ENCODE measurements around the gene RNF181.
"Not testable (repeated sequence)": the region's sequence is repeated elsewhere in the genome, so short reads cannot be mapped to it uniquely, and the experiment has no call there.

Gene RNF181

GRCh38 chr2:85582492-85582891, 13.1 kb upstream of the RNF181 start:
- Mint-ChIP-seq H3K4me1 (peaks cover 72% of the 10 kb centered on the region), H3K36me3 (peaks cover 36% of the 10 kb centered on the region), H3K9me3 (no peaks in the 10 kb centered on the region), H3K27ac (peak overlapping the region; percentile 76), H3K27me3 (no peaks in the 10 kb centered on the region), H3K4me3 (peak overlapping the region; percentile 20)
- CTCF ChIA-PET, result no interaction called here
- no peak for DNase-seq

GRCh38 chr2:85583667-85584353, 11.7 kb upstream of the RNF181 start:
- H3K36me3 Mint-ChIP-seq, result peaks cover 35% of the 10 kb centered on the region
- CTCF ChIA-PET, result interaction anchor here (1.0 kb wide), 1 partner anchor 53 kb away, joined by 3 read pairs; no protein-coding TSS in a partner anchor
- H3K4me1 Mint-ChIP-seq, result peaks cover 74% of the 10 kb centered on the region
- H3K27ac Mint-ChIP-seq, result peak overlapping the region; percentile 93
- no peaks in the 10 kb centered on the region for H3K27me3 Mint-ChIP-seq
- peak overlapping the region; percentile 85 for H3K4me3 Mint-ChIP-seq
- H3K9me3 Mint-ChIP-seq, result no peaks in the 10 kb centered on the region
- DNase-seq, result peak; percentile 68

GRCh38 chr2:85584354-85584856, 11.1 kb upstream of the RNF181 start, which contains the start of gene VAMP5:
VAMP5 (plus strand) TSS chr2:85584431; CDS start chr2:85584491, 60 bp downstream.
- H3K9me3 Mint-ChIP-seq, result no peaks in the 10 kb centered on the region
- peaks cover 72% of the 10 kb centered on the region for H3K4me1 Mint-ChIP-seq
- H3K27me3 Mint-ChIP-seq, result no peaks in the 10 kb centered on the region
- peaks cover 32% of the 10 kb centered on the region for H3K36me3 Mint-ChIP-seq
- H3K27ac Mint-ChIP-seq, result peak within 1 kb of the TSS; percentile 93
- DNase-seq, result no peak
- CTCF ChIA-PET, result no interaction called here
- peak within 1 kb of the TSS; percentile 85 for H3K4me3 Mint-ChIP-seq

GRCh38 chr2:85584857-85585780, 10.4 kb upstream of the RNF181 start:
- Mint-ChIP-seq H3K4me3 (peak overlapping the region; percentile 85), H3K27me3 (no peaks in the 10 kb centered on the region), H3K9me3 (no peaks in the 10 kb centered on the region), H3K4me1 (peaks cover 69% of the 10 kb centered on the region), H3K36me3 (peaks cover 28% of the 10 kb centered on the region), H3K27ac (peak overlapping the region; percentile 90)
- peak; percentile 48 for DNase-seq
- CTCF ChIA-PET, result no interaction called here

- CTCF ChIA-PET, result no interaction called here
- Mint-ChIP-seq H3K4me1 (peaks cover 70% of the 10 kb centered on the region), H3K27ac (peak overlapping the region; percentile 90), H3K9me3 (no peaks in the 10 kb centered on the region), H3K36me3 (peaks cover 25% of the 10 kb centered on the region), H3K4me3 (peak overlapping the region; percentile 85), H3K27me3 (no peaks in the 10 kb centered on the region)
- DNase-seq, result no peak
These were observed 9.8 kb upstream of the RNF181 start for GRCh38 chr2:85585781-85586105.

- DNase-seq, result no peak
- Mint-ChIP-seq H3K36me3 (peaks cover 16% of the 10 kb centered on the region), H3K4me1 (peaks cover 58% of the 10 kb centered on the region), H3K27ac (no peak overlapping the region), H3K27me3 (no peaks in the 10 kb centered on the region), H3K4me3 (no peak overlapping the region), H3K9me3 (no peaks in the 10 kb centered on the region)
- CTCF ChIA-PET, result no interaction called here
These were observed 7.3 kb upstream of the RNF181 start for GRCh38 chr2:85588236-85588635.

- peaks cover 57% of the 10 kb centered on the region for H3K4me1 Mint-ChIP-seq
- CTCF ChIA-PET, result no interaction called here
- no peaks in the 10 kb centered on the region for H3K27me3 Mint-ChIP-seq
- H3K4me3 Mint-ChIP-seq, result no peak overlapping the region
- DNase-seq, result no peak
- H3K27ac Mint-ChIP-seq, result no peak overlapping the region
- no peaks in the 10 kb centered on the region for H3K9me3 Mint-ChIP-seq
- H3K36me3 Mint-ChIP-seq, result peaks cover 12% of the 10 kb centered on the region
These were observed 6.9 kb upstream of the RNF181 start for GRCh38 chr2:85588645-85589044.

GRCh38 chr2:85589181-85589580, 6.4 kb upstream of the RNF181 start:
- no peak overlapping the region for H3K4me3 Mint-ChIP-seq
- H3K9me3 Mint-ChIP-seq, result no peaks in the 10 kb centered on the region
- no peaks in the 10 kb centered on the region for H3K27me3 Mint-ChIP-seq
- CTCF ChIA-PET, result no interaction called here
- peaks cover 56% of the 10 kb centered on the region for H3K4me1 Mint-ChIP-seq
- H3K36me3 Mint-ChIP-seq, result peaks cover 16% of the 10 kb centered on the region
- H3K27ac Mint-ChIP-seq, result no peak overlapping the region
- no peak for DNase-seq

GRCh38 chr2:85589982-85590791, 5.4 kb upstream of the RNF181 start:
- no peaks in the 10 kb centered on the region for H3K27me3 Mint-ChIP-seq
- DNase-seq, result no peak
- peaks cover 59% of the 10 kb centered on the region for H3K4me1 Mint-ChIP-seq
- CTCF ChIA-PET, result no interaction called here
- no peaks in the 10 kb centered on the region for H3K9me3 Mint-ChIP-seq
- peaks cover 13% of the 10 kb centered on the region for H3K36me3 Mint-ChIP-seq
- H3K27ac Mint-ChIP-seq, result no peak overlapping the region
- H3K4me3 Mint-ChIP-seq, result no peak overlapping the region

GRCh38 chr2:85590950-85591349, 4.6 kb upstream of the RNF181 start:
- Mint-ChIP-seq H3K36me3 (peaks cover 13% of the 10 kb centered on the region), H3K27ac (no peak overlapping the region), H3K27me3 (no peaks in the 10 kb centered on the region), H3K4me3 (no peak overlapping the region), H3K4me1 (peaks cover 58% of the 10 kb centered on the region), H3K9me3 (no peaks in the 10 kb centered on the region)
- CTCF ChIA-PET, result no interaction called here
- no peak for DNase-seq

- H3K36me3 Mint-ChIP-seq, result peaks cover 13% of the 10 kb centered on the region
- peaks cover 57% of the 10 kb centered on the region for H3K4me1 Mint-ChIP-seq
- H3K27ac Mint-ChIP-seq, result no peak overlapping the region
- no peaks in the 10 kb centered on the region for H3K27me3 Mint-ChIP-seq
- CTCF ChIA-PET, result no interaction called here
- no peak overlapping the region for H3K4me3 Mint-ChIP-seq
- no peaks in the 10 kb centered on the region for H3K9me3 Mint-ChIP-seq
- DNase-seq, result no peak
These were observed 4.0 kb upstream of the RNF181 start for GRCh38 chr2:85591563-85591962.

- H3K36me3 Mint-ChIP-seq, result peaks cover 18% of the 10 kb centered on the region
- H3K27ac Mint-ChIP-seq, H3K27me3 Mint-ChIP-seq, H3K9me3 Mint-ChIP-seq, H3K4me3 Mint-ChIP-seq, DNase-seq: not testable (repeated sequence)
- peaks cover 63% of the 10 kb centered on the region for H3K4me1 Mint-ChIP-seq
- CTCF ChIA-PET, result interaction anchor here (1.2 kb wide), 1 partner anchor 40 kb away, joined by 3 read pairs; no protein-coding TSS in a partner anchor
These were observed 3.2 kb upstream of the RNF181 start for GRCh38 chr2:85592299-85592698.

GRCh38 chr2:85593023-85593422, 2.5 kb upstream of the RNF181 start:
- Mint-ChIP-seq H3K27ac (no peak overlapping the region), H3K36me3 (peaks cover 18% of the 10 kb centered on the region), H3K4me1 (peaks cover 56% of the 10 kb centered on the region), H3K4me3 (peak overlapping the region; percentile 99), H3K27me3 (no peaks in the 10 kb centered on the region), H3K9me3 (no peaks in the 10 kb centered on the region)
- DNase-seq, result no peak
- CTCF ChIA-PET, result interaction anchor here (1.2 kb wide), 1 partner anchor 41 kb away, joined by 3 read pairs; no protein-coding TSS in a partner anchor
